ENCODE results near the gene SYNE4.

GRCh38 chr19:35991731-35992450, 16.7 kb downstream of the SYNE4 start:
- TF ChIP-seq EZH2 (IDR thresholded peaks at IDR 0.05; ENCODE audit: insufficient read depth, poor library complexity, severe bottlenecking) = no peak
- no peak for TF ChIP-seq EZH2phosphoT487 (IDR thresholded peaks at IDR 0.05; ENCODE audit: insufficient read depth, low read depth)

Data from GM23248 (cell line).